Ovary (tissue), 9 donors: ENCODE measurements around the gene PIPOX. TPM values are rescaled to one million over a fixed set of nuclear protein-coding genes. Genes with fewer than 3 reads are reported as not detected.

Source experiments
- DNase-seq, 5 donors: peaks; one replicate each; pipeline ENCODE4 v3.0.0-alpha.2; 2019 to 2020
- H3K27ac ChIP-seq, 2 donors: fragments of 200-600 bp; one replicate each; pipeline versions ENCODE4 v1.5.1 to v1.8.0; 2019 to 2022
- H3K27me3 ChIP-seq: fragments of 200-600 bp; one replicate; pipeline ENCODE4 v1.8.0; 2022
- H3K36me3 ChIP-seq: fragments of 200-600 bp; sonication (generic); one replicate; pipeline ENCODE4 v1.5.1; 2019
- H3K4me1 ChIP-seq: one replicate; pipeline ENCODE4 v1.8.1; 2013; ENCODE audit warnings: mild to moderate bottlenecking, moderate library complexity; ENCODE audit not compliant: insufficient read depth
- H3K4me3 ChIP-seq: fragments of 200-600 bp; sonication (generic); one replicate; pipeline ENCODE4 v1.5.1; 2017
- H3K9me3 ChIP-seq, 2 donors: fragments of 200-600 bp in 1 of 2; sonication (generic) in 1 of 2; one replicate each; pipeline versions ENCODE4 v1.5.1 to v1.8.1; 2013 to 2019; ENCODE audit warnings: mild to moderate bottlenecking in 1 of 2, moderate library complexity in 1 of 2
- EP300 ChIP-seq: sonication (generic); formaldehyde crosslinking; IDR thresholded peaks from one replicate; pipeline ENCODE4 v1.6.1; 2017; ENCODE audit warnings: antibody characterized with exemption
- POLR2A ChIP-seq: fragments of 450-650 bp; IDR thresholded peaks from one replicate; pipeline ENCODE4 v1.6.1; 2017; ENCODE audit warnings: antibody characterized with exemption, mild to moderate bottlenecking, moderate library complexity
- WGBS, 3 donors: extraction: QIAGEN DNeasy Blood & Tissue Kit in 1 of 3; methylation state at CpG; one replicate each; pipeline versions ENCODE4 v1.1.5 to v1.1.7; 2013 to 2017; 5-methylcytosine and 5-hydroxymethylcytosine counted together
- intact Hi-C, 4 donors: fragments of 100-400 bp; cut with DNase I; formaldehyde crosslinking; loops; one replicate each; pipeline versions ENCODE4 v1.11.0 to v1.15.1; 2022 to 2023
- polyA plus RNA-seq, 2 donors: library from polyadenylated mRNA; stranded (reverse); fragments of 200-250 nt in 1 of 2; fragments of 350-450 nt in 1 of 2; fragmentation: Illumina TruSeq in 1 of 2; extraction: RNeasy Lipid Tissue Mini Kit (QIAGEN cat#74804) in 1 of 2; gene quantifications; one replicate each; pipeline ENCODE4 v1.2.3, GENCODE V29; 2013 to 2014
- total RNA-seq, 7 donors: library from RNA; depleted of rRNA in 2 of 7; stranded (reverse); fragments of >200 nt in 2 of 7; fragmentation: NEBNext Ultra II Directional in 3 of 7; extraction: Animal tissue kit (Norgen Biotek cat#: 25700) in 3 of 7; gene quantifications; one replicate each; pipeline versions ENCODE4 v1.1.0 to v1.2.4, GENCODE V29; 2016 to 2023
- TF ChIP-seq, protein P1 (sequence below), 3 donors: fragments of 450-650 bp in 2 of 3; fragments of 200-600 bp in 1 of 3; IDR thresholded peaks; one replicate each; pipeline versions ENCODE4 v1.5.1 to v1.8.0; 2016 to 2022; ENCODE audit warnings: antibody characterized with exemption in 3 of 3, mild to moderate bottlenecking in 1 of 3
- donor health status: DM: no; HTN: no; CAD: no; lungs with moderate emphysema.
- donor health status: DM: no; HTN: no; CAD: no.
- donor health status: Bipolar disorder and iron deficiency.
- donor health status: DM: yes; HTN: yes; CAD: no.
- donor health status: DM: no; HTN: no; CAD: no.
- donor health status: DM: yes; HTN: yes; CAD: no.

Gene PIPOX
- total and polyA plus RNA-seq, 9 donors = 0.82 to 4.9 (median 2.1) TPM

DNA sequence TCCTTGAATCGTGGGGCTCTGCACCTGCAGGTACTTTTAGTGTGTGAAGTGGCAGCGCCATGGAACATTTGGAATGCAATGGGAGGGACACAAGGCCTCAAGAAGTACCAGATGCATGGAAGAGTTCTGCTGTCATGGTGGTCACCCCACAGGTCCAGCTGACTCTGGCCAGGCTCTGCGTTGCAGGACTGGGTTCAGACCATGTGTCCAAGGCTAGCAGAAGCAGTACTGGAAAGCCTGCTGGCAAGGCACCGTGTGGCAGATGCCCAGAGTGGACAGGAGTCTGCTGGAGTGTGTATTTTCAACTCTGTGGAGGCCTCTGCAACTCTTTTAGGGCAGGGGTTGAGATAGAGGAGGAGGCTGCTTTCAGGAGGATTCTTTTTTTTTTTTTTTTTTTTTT lies 2.1 kb downstream of the PIPOX start:
- intact Hi-C loops = no loop called here
- H3K4me3 ChIP-seq = no peak overlapping the region
- 89 to 93% (median 92%) methylated on average over 4 of the region's 4 CpGs for WGBS, 3 donors
- TF ChIP-seq, protein P1, sequence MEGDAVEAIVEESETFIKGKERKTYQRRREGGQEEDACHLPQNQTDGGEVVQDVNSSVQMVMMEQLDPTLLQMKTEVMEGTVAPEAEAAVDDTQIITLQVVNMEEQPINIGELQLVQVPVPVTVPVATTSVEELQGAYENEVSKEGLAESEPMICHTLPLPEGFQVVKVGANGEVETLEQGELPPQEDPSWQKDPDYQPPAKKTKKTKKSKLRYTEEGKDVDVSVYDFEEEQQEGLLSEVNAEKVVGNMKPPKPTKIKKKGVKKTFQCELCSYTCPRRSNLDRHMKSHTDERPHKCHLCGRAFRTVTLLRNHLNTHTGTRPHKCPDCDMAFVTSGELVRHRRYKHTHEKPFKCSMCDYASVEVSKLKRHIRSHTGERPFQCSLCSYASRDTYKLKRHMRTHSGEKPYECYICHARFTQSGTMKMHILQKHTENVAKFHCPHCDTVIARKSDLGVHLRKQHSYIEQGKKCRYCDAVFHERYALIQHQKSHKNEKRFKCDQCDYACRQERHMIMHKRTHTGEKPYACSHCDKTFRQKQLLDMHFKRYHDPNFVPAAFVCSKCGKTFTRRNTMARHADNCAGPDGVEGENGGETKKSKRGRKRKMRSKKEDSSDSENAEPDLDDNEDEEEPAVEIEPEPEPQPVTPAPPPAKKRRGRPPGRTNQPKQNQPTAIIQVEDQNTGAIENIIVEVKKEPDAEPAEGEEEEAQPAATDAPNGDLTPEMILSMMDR (IDR thresholded peaks at IDR 0.05) = no peak
- no peak for TF ChIP-seq POLR2A
- no peak for TF ChIP-seq EP300
- H3K4me1 ChIP-seq = peaks cover 3% of the 10 kb centered on the region
- DNase-seq = no peak
- no peaks in the 10 kb centered on the region for H3K36me3 ChIP-seq
- H3K27me3 ChIP-seq = no peaks in the 10 kb centered on the region
- no peak overlapping the region for H3K27ac ChIP-seq
- H3K9me3 ChIP-seq = no peaks in the 10 kb centered on the region

DNA sequence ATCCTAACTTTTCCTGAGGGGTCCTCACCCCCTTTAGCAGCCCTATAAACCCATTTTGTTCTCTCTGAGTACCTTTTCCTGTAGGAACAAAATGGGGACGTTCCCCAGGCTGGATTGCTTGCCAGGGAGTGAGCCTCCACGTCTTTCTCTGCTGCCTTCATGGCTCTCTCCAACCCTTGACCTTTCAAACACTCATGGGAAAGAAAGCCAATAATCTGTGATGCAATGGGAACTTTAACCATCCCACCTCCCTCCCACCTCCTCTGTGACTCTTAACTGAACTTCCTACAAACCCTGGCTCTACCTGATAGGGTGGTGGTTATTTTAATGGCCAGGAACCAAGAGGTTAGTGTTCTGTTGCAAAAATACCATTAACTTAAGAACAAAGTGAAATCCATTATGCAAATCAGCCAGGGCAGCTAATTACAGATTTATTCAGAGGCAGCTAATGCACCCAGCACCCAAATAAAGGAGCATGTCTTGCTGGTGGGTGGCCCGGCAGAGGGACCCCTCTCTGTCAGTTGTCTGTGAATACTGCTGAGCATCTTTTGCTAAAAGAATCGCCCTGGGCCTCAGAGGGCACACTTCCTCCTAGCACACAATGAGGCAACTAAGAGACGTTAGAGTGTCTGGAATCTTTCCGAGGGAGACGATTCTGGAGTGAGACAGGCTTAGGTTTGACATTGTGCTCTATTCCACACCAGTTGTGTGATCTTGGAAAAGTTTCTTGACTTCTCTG lies 3.0 kb downstream of the PIPOX start:
- intact Hi-C loops = no loop called here
- 72 to 74% (median 73%) methylated on average over 7 of the region's 7 CpGs for WGBS, 3 donors
- Histone ChIP-seq H3K36me3 (no peaks in the 10 kb centered on the region), H3K4me3 (no peak overlapping the region), H3K27ac (no peak overlapping the region), H3K9me3 (no peaks in the 10 kb centered on the region), H3K4me1 (peaks cover 1% of the 10 kb centered on the region), H3K27me3 (no peaks in the 10 kb centered on the region)
- no peak for DNase-seq
- TF ChIP-seq EP300 (no peak), POLR2A (no peak)
- TF ChIP-seq, protein P1 (IDR thresholded peaks at IDR 0.05) = no peak

DNA sequence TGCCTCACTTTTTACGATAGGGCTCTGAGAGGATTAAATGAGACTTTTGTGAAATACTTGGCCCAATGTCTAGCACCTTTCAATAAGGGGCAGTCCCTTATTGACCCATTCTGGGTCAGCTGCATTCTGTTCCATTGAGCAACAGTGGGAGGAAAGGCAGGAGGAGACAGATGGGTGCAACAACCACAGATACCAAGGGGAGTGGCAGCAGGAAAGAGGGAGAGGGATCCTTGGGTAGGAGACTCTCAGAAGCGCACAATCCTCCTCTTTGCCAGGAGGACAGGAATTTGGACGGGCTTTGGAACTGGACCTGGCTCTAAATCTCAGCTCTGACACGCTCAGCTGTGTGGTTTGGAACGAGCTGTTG lies 3.5 kb downstream of the PIPOX start:
- TF ChIP-seq EP300 (no peak), POLR2A (no peak)
- TF ChIP-seq, protein P1 (IDR thresholded peaks at IDR 0.05) = no peak
- H3K27me3 ChIP-seq = no peaks in the 10 kb centered on the region
- H3K36me3 ChIP-seq = no peaks in the 10 kb centered on the region
- H3K27ac ChIP-seq = no peak overlapping the region
- no peak overlapping the region for H3K4me3 ChIP-seq
- intact Hi-C loops = no loop called here
- WGBS, 3 donors = 59 to 76% (median 75%) methylated on average over 5 of the region's 5 CpGs
- H3K4me1 ChIP-seq = peaks cover 1% of the 10 kb centered on the region
- DNase-seq = no peak
- no peaks in the 10 kb centered on the region for H3K9me3 ChIP-seq

DNA sequence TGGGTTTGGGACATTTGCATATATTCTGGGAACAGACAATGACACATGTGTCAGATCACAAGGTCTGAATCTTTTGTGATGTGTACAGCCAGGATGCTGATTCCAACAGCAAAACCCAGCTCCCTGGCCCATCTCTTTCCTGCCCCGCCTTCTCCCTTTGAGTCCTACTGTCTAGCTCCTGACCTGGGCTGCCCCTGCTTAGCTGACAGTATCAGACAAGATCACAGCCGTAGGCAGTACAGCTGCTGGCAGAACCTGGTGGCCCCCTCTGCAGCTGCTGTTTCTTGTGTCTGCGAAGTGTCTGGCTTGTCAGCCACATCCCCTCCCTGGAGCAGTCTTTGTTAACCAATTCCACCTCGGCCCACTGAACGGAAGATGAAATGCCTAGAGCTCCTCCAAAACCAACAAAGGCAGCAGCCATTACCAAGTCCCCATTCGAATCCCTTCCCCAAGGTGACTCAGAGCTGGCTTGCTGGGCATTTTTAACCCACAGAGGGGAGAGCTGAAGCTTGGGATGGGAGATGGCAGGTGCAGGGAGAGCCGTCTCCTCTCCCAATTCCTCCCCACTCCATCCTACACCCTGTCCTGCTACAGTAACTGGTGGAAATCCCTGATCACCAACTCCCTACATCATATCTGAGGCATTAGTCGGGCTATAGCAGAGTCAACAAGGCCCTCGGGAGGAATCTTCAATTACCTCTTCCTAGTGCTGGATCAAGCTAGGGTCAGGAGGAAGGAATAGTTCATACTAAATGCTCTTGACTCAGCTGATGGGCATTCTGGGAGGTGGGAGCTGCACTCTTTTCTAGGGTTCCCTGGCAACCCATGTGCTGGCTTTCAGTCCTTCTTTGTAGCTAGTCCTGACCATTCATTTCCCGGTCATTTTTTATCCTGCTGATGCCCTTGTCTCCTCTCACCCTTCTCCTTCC lies 5.8 kb downstream of the PIPOX start:
- DNase-seq = no peak
- no peak overlapping the region for H3K4me3 ChIP-seq
- intact Hi-C loops = no loop called here
- WGBS, 3 donors = 61 to 64% (median 62%) methylated on average over 10 of the region's 10 CpGs
- no peak overlapping the region for H3K27ac ChIP-seq
- no peaks in the 10 kb centered on the region for H3K36me3 ChIP-seq
- no peaks in the 10 kb centered on the region for H3K27me3 ChIP-seq
- TF ChIP-seq POLR2A (no peak), EP300 (no peak)
- TF ChIP-seq, protein P1 (IDR thresholded peaks at IDR 0.05) = no peak
- no peaks in the 10 kb centered on the region for H3K4me1 ChIP-seq
- H3K9me3 ChIP-seq = no peaks in the 10 kb centered on the region
